Measurements from ENCODE around the gene ATP8A1.
"Not testable (repeated sequence)": the region's sequence is repeated elsewhere in the genome, so short reads cannot be mapped to it uniquely, and the experiment has no call there.

ATP8A1 gene

DNA sequence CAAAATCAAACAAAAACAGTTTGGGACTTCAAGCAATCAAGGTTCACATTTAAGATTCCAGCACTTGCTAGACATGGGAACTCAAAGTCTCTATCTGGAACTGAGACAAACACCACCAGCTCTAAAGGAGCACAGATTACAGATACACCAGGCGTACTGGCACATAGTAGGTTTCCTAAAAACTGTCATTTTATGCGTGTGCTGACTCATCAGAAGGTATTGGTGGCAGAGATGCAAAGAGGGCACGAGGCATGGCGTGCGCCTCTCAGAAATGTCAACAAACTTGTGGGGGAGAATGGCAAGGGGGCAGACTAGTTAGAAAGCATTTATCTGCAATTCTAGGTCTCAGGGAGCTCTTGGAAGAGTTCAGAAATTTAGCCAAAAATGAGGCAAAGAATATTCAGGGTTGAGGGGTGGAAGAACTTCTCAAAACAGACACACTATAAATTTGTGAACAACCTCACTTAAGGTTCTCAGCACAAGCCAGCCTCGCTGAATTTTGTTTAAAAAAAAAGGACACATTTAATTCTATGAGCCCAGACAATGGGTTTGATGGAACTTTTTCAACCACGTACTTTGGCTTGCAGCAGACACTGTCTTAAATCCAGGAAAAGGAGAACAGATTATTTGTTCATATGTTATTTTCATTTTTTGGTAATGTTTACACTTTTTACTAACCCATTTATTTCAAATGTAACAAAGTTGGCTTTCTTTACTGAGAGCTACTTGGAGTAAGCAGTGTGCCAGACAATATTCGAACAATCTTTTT, 159.6 kb downstream of the ATP8A1 start:
- DNase-seq = no peak

GRCh38 chr4:42492962-42493361, 163.9 kb downstream of the ATP8A1 start:
- no peak for DNase-seq

GRCh38 chr4:42490015-42490414, 166.9 kb downstream of the ATP8A1 start:
- DNase-seq = no peak

DNA sequence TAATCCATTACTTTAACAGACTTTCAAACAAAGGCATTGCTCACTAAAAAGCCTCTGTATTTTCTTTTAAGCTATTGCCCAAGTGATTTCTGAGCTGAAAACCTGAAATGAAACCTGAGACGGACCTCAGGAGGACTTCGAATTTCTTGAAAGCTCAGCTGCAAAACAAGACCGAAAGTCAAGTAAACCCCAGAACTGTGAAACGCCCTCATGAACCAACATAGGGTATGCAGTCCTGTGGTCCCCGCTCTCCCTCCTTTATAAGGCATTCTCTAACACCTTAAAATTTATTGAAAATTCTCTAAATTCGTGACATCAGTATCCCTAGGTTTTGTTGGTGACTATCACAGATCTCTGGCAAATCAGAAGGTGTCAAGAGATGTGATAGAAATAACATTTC, 167.8 kb downstream of the ATP8A1 start:
- DNase-seq = no peak

- DNase-seq = no peak
These were observed 168.4 kb downstream of the ATP8A1 start for GRCh38 chr4:42488554-42488953.

GRCh38 chr4:42488114-42488513, 168.8 kb downstream of the ATP8A1 start:
- DNase-seq = no peak

GRCh38 chr4:42487230-42487629, 169.7 kb downstream of the ATP8A1 start:
- no peak for DNase-seq

- DNase-seq = not testable (repeated sequence)
These were observed 170.7 kb downstream of the ATP8A1 start for GRCh38 chr4:42486156-42486555.

DNA sequence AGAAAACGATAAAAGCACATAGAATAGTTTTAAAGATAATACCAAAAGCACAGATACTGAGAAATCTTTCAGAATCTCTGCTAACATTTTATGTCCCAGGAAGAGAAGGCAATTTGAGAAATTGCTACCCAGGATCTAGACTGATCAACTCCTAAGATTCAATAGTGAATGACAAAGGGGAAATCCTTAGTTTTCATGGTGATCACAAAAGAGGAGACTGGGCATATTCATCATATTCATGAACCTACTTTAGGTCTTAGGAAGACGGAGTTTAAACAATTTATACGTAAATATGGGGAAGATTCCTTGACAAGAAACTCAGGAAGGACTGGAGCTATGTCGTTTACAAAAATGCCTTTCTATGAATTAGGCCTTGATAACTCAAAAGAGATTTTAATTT, 172.3 kb downstream of the ATP8A1 start:
- no peak for DNase-seq

GRCh38 chr4:42483426-42484379, 173.2 kb downstream of the ATP8A1 start:
- DNase-seq = no peak

DNA sequence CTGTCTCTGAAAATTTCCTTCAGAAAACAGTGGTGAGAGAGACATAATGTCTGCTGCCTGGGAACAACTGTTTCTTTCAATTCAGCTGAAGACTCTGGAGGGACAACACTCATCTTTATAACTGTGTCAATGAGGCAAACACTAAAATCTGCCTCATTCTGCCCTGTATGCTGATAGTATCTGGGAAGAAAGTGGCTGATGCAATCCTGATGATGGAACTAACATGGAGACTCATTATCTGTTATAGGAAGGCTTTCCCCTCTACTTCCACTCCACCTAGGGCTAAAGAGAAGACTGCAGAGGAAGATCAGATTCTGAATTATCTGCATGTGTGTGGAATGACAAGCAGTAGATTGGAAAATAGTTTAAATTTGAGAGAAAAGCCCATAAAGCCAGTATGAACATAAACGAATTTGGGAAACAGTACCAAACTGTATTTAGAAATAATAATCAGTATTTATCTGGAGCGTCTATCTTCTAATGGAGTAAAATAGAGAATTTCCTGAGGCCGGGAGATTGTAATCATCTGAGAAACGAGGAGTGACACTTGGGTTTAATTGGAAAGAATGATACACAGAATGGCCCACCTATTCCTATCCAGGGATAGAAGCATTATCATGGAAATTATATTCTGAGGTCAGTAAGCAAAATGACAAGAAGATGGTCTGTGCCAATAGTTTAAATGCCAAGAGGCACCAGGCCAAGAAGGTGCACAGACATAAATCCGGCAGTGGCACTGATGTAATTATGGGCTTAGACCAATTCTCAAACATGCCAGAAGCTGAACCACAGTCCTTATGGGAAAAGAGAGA, 174.2 kb downstream of the ATP8A1 start:
- DNase-seq = peak in 1 of 14 donors; percentile 36

- no peak for DNase-seq
These were observed 176.2 kb downstream of the ATP8A1 start for GRCh38 chr4:42480717-42481116.

DNA sequence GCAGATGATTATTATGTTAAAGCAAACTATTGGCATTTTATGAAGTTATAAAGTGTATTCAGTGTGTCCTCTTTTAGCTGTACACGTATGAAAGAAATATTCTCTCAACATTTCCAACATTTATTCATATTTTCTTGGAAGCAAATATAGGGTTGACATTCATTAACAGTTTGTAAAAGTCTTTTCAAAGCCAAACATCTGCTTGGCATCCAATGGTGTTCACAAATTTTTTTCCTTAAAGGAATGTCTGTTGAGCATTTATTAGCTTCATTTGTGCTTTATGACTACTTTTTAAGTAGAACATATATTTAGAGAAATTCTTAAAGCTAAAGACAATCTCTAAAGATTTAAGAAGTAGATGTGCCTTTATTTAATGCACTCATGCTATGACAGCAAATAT, 176.6 kb downstream of the ATP8A1 start:
- DNase-seq = no peak

DNA sequence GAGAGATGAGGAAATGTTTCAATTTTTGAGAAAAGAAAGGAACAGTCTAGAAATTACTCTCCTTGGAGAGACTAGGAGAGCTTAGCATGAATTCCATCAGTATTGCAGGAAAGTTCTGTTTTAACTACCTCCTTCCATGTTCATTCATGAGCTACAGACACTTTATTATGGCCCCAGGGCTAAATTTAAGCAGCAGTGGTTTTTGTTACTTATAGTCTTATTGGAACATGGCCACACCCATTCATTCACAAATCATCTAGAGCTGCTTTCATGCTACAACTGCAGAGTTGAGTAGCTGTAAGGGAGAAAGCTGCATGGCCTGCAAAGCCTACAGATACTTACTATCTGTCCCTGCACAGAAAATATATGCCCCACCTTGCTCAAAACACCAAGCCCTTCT, 178.0 kb downstream of the ATP8A1 start:
- no peak for DNase-seq

GRCh38 chr4:42478509-42478908, 178.4 kb downstream of the ATP8A1 start:
- no peak for DNase-seq

DNA sequence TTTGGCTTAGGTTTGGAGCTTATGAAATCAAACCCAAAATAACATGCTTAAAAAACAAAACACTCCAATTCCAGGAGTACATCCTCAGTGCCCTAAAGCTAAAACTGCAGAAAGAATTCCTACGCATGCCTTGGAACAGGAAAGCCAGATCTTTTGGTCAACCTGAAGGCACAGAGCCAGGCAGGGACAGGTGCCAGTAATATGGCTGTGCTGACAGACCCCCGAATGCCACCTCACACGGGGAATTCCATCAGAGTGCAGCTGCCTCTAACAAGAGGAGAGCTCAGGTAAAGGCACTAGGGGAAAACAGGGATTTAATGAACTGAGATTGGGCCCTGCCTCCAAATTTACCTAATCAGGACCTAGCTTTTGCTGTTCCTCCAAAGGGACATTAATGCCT, 182.5 kb downstream of the ATP8A1 start:
- DNase-seq = no peak

- no peak for DNase-seq
These were observed 183.7 kb downstream of the ATP8A1 start for GRCh38 chr4:42473071-42473684.

GRCh38 chr4:42471896-42472295, 185.0 kb downstream of the ATP8A1 start:
- DNase-seq = no peak

DNA sequence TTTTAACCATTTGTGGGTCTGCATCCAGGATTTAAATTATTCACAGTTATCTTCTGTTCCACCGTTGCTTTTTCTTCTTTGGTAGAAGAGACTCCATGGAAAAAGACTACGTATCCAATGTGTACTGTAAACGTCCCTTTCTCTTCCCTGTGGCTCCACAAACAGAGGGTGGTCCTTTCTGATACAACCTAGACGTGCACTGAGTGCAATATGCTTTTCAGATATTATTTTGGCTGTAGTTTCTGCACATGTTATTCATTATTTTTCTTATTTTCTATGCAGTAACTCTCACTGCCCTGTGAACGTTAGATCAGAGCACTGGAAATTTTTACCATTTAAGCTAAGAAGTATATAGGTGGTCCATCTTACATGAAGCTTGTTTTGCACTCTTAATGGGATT, 186.9 kb downstream of the ATP8A1 start:
- no peak for DNase-seq

DNA sequence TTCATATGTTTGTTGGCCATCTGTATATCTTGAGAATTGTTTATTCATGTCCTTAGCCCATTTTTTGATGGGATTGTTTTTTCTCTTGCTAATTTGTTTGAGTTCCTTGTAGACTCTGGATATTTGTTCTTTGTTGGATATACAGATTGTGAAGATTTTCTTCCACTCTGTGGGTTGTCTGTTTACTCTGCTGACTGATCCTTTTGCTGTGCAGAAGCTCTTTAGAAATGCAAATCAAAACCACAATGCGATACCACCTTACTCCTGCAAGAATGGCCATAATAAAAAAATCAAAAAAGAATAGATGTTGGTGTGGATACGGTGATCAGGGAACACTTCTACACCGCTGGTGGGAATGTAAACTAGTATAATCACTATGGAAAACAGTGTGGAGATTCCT, 189.1 kb downstream of the ATP8A1 start:
- not testable (repeated sequence) for DNase-seq

- DNase-seq = no peak
These were observed 190.5 kb downstream of the ATP8A1 start for GRCh38 chr4:42466273-42466844.

- DNase-seq = no peak
These were observed 192.3 kb downstream of the ATP8A1 start for GRCh38 chr4:42464550-42465094.
